Kidney (tissue), 14 donors: Measurements from ENCODE around the gene ZBTB47. TPM values are rescaled to one million over a fixed set of nuclear protein-coding genes. Genes with fewer than 3 reads are reported as not detected.

Source experiments
- DNase-seq, 5 donors: peaks; one replicate each; pipeline ENCODE4 v3.0.0-alpha.2; 2013 to 2020
- FAIRE-seq: peaks from 2 replicates; lab custom pipeline; 2012; peaks lifted over from hg19 to GRCh38; lab: Jason Lieb, UNC
- H3K27ac ChIP-seq, 2 donors: one replicate each; pipeline ENCODE4 v1.7.0; 2013; ENCODE audit warnings: low read depth in 2 of 2, low read length in 2 of 2, inconsistent platforms in 1 of 2
- H3K27me3 ChIP-seq: one replicate; pipeline ENCODE4 v1.7.1; 2013; ENCODE audit warnings: low read length, inconsistent platforms; ENCODE audit not compliant: control insufficient read depth, insufficient read depth
- H3K36me3 ChIP-seq, 3 donors: one replicate each; pipeline versions ENCODE4 v1.7.0 to v1.7.1; 2013; ENCODE audit warnings: low read length in 3 of 3, control low read depth in 1 of 3, inconsistent platforms in 1 of 3; ENCODE audit not compliant: insufficient read depth in 3 of 3, control insufficient read depth in 2 of 3
- H3K4me1 ChIP-seq, 3 donors: one replicate each; pipeline versions ENCODE4 v1.7.0 to v1.7.1; 2013; ENCODE audit warnings: low read length in 3 of 3, inconsistent platforms in 1 of 3, low read depth in 1 of 3; ENCODE audit not compliant: control insufficient read depth in 2 of 3, insufficient read depth in 2 of 3
- H3K4me3 ChIP-seq, 3 donors: one replicate each; pipeline versions ENCODE4 v1.7.0 to v1.8.1; 2013; ENCODE audit warnings: low read length in 3 of 3, control low read depth in 1 of 3, inconsistent platforms in 1 of 3
- H3K9ac ChIP-seq, 3 donors: one replicate each; pipeline versions ENCODE4 v1.7.0 to v1.7.1; 2013; ENCODE audit warnings: low read length in 3 of 3, control low read depth in 1 of 3, inconsistent platforms in 1 of 3
- H3K9me3 ChIP-seq, 3 donors: one replicate each; pipeline versions ENCODE4 v1.7.0 to v1.7.1; 2013; ENCODE audit warnings: low read length in 3 of 3, control low read depth in 1 of 3, inconsistent platforms in 1 of 3; ENCODE audit not compliant: control insufficient read depth in 2 of 3, insufficient read depth in 1 of 3
- intact Hi-C: fragments of 100-400 bp; cut with DNase I; formaldehyde crosslinking; loops from one replicate; pipeline ENCODE4 v1.11.1; 2022
- polyA plus RNA-seq: library from polyadenylated mRNA; stranded (reverse); fragments of 350-450 nt; fragmentation: Illumina TruSeq; extraction: RNeasy Lipid Tissue Mini Kit (QIAGEN cat#74804); gene quantifications from one replicate; pipeline ENCODE4 v1.2.3, GENCODE V29; 2014; ENCODE audit warnings: low read depth, low replicate concordance; ENCODE audit not compliant: insufficient read depth
- total RNA-seq: library from RNA; stranded (reverse); fragmentation: NEBNext Ultra II Directional; extraction: Animal tissue kit (Norgen Biotek cat#: 25700); gene quantifications from one replicate; pipeline ENCODE4 v1.2.1, GENCODE V29; 2021
- TF ChIP-seq, protein P1 (sequence below): IDR thresholded peaks from 3 replicates; pipeline ENCODE4 v1.5.1; 2012; ENCODE audit warnings: mild to moderate bottlenecking, moderate library complexity, borderline replicate concordance; ENCODE audit not compliant: insufficient read depth; ENCODE audit errors: extremely low read depth
- donor health status: control.
- donor health status: control.
- donor health status: control.
- donor health status: control.
- donor health status: control.
- donor health status: DM: yes; HTN: yes; CAD: no.
- donor health status: Normal renal cell carcinoma (clear cell type).

The ZBTB47 gene
- total and polyA plus RNA-seq, 2 donors from 2014 or later = 7.8 to 26.6 TPM

DNA sequence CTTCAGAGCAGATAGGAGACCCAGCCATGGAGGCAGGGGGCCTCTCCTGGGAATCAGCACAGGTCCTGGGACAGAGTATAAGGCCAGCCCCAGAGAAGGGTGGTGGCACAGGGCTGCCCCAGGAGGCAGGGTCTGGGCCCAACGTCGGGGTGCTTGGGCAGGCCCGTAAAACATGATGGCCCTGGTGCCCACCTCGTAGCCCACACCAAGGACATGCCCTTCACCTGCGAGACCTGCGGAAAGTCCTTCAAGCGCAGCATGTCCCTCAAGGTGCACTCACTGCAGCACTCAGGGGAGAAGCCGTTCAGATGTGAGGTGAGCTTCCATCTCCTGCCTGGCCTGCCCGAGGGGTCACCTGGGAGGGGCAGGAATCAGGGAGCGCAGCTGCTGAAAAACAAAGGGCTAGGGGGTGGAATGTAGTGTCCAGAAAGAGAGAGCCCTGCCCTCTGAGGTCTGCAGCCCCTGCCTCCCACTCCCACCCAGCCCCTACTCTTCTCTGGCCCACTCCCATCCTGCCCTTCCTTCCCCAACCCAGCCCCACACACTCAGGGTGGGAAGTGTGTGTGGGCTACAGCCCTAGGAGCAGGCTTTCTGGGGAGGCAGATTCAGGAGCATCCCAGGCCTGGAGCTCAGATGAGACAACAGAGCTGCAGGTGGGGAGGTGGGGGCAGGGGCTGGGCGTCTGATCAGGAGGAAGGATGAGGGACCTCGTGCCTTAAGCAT is 9.5 kb downstream of the ZBTB47 start:
- H3K36me3 ChIP-seq = no peaks in the 10 kb centered on the region
- H3K9me3 ChIP-seq = no peaks in the 10 kb centered on the region
- H3K27ac ChIP-seq = no peak overlapping the region
- DNase-seq = peak in 1 of 5 donors; percentile 65
- no peak overlapping the region for H3K4me3 ChIP-seq
- FAIRE-seq = no peak
- TF ChIP-seq, protein P1, sequence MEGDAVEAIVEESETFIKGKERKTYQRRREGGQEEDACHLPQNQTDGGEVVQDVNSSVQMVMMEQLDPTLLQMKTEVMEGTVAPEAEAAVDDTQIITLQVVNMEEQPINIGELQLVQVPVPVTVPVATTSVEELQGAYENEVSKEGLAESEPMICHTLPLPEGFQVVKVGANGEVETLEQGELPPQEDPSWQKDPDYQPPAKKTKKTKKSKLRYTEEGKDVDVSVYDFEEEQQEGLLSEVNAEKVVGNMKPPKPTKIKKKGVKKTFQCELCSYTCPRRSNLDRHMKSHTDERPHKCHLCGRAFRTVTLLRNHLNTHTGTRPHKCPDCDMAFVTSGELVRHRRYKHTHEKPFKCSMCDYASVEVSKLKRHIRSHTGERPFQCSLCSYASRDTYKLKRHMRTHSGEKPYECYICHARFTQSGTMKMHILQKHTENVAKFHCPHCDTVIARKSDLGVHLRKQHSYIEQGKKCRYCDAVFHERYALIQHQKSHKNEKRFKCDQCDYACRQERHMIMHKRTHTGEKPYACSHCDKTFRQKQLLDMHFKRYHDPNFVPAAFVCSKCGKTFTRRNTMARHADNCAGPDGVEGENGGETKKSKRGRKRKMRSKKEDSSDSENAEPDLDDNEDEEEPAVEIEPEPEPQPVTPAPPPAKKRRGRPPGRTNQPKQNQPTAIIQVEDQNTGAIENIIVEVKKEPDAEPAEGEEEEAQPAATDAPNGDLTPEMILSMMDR = no peak
- no peaks in the 10 kb centered on the region for H3K27me3 ChIP-seq
- H3K4me1 ChIP-seq = peaks cover 0 to 2% (median 0%) of the 10 kb centered on the region in 3 donors
- no peak overlapping the region for H3K9ac ChIP-seq
- intact Hi-C loops = no loop called here

DNA sequence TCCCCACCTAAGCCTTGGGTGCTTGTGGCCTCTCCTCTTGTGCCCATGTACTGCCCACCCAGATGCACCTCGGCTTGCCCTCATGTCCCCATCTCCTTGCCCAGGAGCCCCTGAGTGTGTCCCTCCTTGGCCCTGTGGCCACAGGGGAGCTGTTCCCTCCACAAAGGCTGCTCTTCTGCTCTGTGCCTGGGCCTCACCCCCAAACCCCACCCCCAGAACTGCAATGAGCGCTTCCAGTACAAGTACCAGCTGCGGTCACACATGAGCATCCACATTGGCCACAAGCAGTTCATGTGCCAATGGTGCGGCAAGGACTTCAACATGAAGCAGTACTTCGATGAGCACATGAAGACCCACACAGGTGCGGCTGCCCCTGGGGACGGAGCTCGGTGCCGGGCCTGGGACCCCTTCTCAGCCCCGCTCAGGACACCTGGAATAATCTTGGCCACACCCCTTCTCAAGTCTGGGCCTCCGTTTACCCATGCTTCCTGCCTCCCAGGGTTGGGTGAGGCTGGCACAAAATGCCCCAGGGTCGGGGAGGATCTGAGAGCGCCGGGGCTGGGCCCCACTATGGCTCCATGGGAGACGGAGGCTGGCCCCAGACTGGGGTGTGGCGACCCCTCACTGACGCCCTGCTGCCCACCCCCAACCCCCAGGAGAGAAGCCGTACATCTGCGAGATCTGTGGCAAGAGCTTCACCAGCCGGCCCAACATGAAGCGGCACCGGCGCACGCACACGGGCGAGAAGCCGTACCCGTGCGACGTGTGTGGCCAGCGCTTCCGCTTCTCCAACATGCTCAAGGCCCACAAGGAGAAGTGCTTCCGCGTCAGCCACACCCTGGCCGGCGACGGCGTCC is 10.3 kb downstream of the ZBTB47 start:
- TF ChIP-seq, protein P1 = no peak
- FAIRE-seq = no peak
- H3K9ac ChIP-seq = no peak overlapping the region
- peaks cover 0 to 2% (median 0%) of the 10 kb centered on the region in 3 donors for H3K4me1 ChIP-seq
- H3K4me3 ChIP-seq = no peak overlapping the region
- intact Hi-C loops = no loop called here
- H3K9me3 ChIP-seq = no peaks in the 10 kb centered on the region
- no peak overlapping the region for H3K27ac ChIP-seq
- no peaks in the 10 kb centered on the region for H3K27me3 ChIP-seq
- DNase-seq = peak in 1 of 5 donors; percentile 76
- no peaks in the 10 kb centered on the region for H3K36me3 ChIP-seq

DNA sequence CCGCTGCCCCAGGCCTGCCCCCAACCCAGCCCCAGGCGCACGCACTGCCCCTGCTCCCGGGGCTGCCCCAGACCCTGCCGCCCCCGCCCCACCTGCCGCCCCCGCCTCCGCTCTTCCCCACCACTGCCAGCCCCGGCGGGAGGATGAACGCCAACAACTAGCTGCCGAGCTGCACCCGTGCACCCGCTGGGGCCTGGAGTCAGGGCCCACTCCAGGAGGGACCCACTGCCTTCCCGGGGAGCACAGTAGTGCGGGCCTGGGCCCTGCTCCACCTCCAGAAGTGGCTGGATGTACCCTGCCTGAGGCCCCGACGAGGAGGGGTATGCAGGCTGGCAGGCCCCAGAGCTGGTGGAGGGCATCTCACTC is 10.9 kb downstream of the ZBTB47 start:
- Histone ChIP-seq H3K9ac (no peak overlapping the region), H3K27ac (no peak overlapping the region), H3K36me3 (no peaks in the 10 kb centered on the region), H3K9me3 (no peaks in the 10 kb centered on the region), H3K27me3 (no peaks in the 10 kb centered on the region), H3K4me1 (peaks cover 0 to 2% (median 0%) of the 10 kb centered on the region in 3 donors), H3K4me3 (no peak overlapping the region)
- intact Hi-C loops = no loop called here
- FAIRE-seq = no peak
- DNase-seq = no peak
- TF ChIP-seq, protein P1 = no peak
